Ovary (tissue), 9 donors: ENCODE data around the gene MORN3. TPM values are rescaled to one million over a fixed set of nuclear protein-coding genes. Genes with fewer than 3 reads are reported as not detected.

Source experiments
- DNase-seq, 5 donors: peaks; one replicate each; pipeline ENCODE4 v3.0.0-alpha.2; 2019 to 2020
- H3K27ac ChIP-seq, 2 donors: fragments of 200-600 bp; one replicate each; pipeline versions ENCODE4 v1.5.1 to v1.8.0; 2019 to 2022
- H3K27me3 ChIP-seq: fragments of 200-600 bp; one replicate; pipeline ENCODE4 v1.8.0; 2022
- H3K36me3 ChIP-seq: fragments of 200-600 bp; sonication (generic); one replicate; pipeline ENCODE4 v1.5.1; 2019
- H3K4me1 ChIP-seq: one replicate; pipeline ENCODE4 v1.8.1; 2013; ENCODE audit warnings: mild to moderate bottlenecking, moderate library complexity; ENCODE audit not compliant: insufficient read depth
- H3K4me3 ChIP-seq: fragments of 200-600 bp; sonication (generic); one replicate; pipeline ENCODE4 v1.5.1; 2017
- H3K9me3 ChIP-seq, 2 donors: fragments of 200-600 bp in 1 of 2; sonication (generic) in 1 of 2; one replicate each; pipeline versions ENCODE4 v1.5.1 to v1.8.1; 2013 to 2019; ENCODE audit warnings: mild to moderate bottlenecking in 1 of 2, moderate library complexity in 1 of 2
- CTCF ChIP-seq, 3 donors: fragments of 450-650 bp in 2 of 3; fragments of 200-600 bp in 1 of 3; IDR thresholded peaks; one replicate each; pipeline versions ENCODE4 v1.5.1 to v1.8.0; 2016 to 2022; ENCODE audit warnings: antibody characterized with exemption in 3 of 3, mild to moderate bottlenecking in 1 of 3
- EP300 ChIP-seq: sonication (generic); formaldehyde crosslinking; IDR thresholded peaks from one replicate; pipeline ENCODE4 v1.6.1; 2017; ENCODE audit warnings: antibody characterized with exemption
- POLR2A ChIP-seq: fragments of 450-650 bp; IDR thresholded peaks from one replicate; pipeline ENCODE4 v1.6.1; 2017; ENCODE audit warnings: antibody characterized with exemption, mild to moderate bottlenecking, moderate library complexity
- WGBS, 3 donors: extraction: QIAGEN DNeasy Blood & Tissue Kit in 1 of 3; methylation state at CpG; one replicate each; pipeline versions ENCODE4 v1.1.5 to v1.1.7; 2013 to 2017; 5-methylcytosine and 5-hydroxymethylcytosine counted together
- intact Hi-C, 4 donors: fragments of 100-400 bp; cut with DNase I; formaldehyde crosslinking; loops; one replicate each; pipeline versions ENCODE4 v1.11.0 to v1.15.1; 2022 to 2023
- polyA plus RNA-seq, 2 donors: library from polyadenylated mRNA; stranded (reverse); fragments of 200-250 nt in 1 of 2; fragments of 350-450 nt in 1 of 2; fragmentation: Illumina TruSeq in 1 of 2; extraction: RNeasy Lipid Tissue Mini Kit (QIAGEN cat#74804) in 1 of 2; gene quantifications; one replicate each; pipeline ENCODE4 v1.2.3, GENCODE V29; 2013 to 2014
- total RNA-seq, 7 donors: library from RNA; depleted of rRNA in 2 of 7; stranded (reverse); fragments of >200 nt in 2 of 7; fragmentation: NEBNext Ultra II Directional in 3 of 7; extraction: Animal tissue kit (Norgen Biotek cat#: 25700) in 3 of 7; gene quantifications; one replicate each; pipeline versions ENCODE4 v1.1.0 to v1.2.4, GENCODE V29; 2016 to 2023
- donor health status: DM: no; HTN: no; CAD: no; lungs with moderate emphysema.
- donor health status: DM: no; HTN: no; CAD: no.
- donor health status: Bipolar disorder and iron deficiency.
- donor health status: DM: yes; HTN: yes; CAD: no.
- donor health status: DM: no; HTN: no; CAD: no.
- donor health status: DM: yes; HTN: yes; CAD: no.

The MORN3 gene
- total and polyA plus RNA-seq, 9 donors, result 0.08 to 3.2 (median 0.65) TPM

GRCh38 chr12:121649819-121650353 lies 19.6 kb downstream of the MORN3 start:
- Histone ChIP-seq H3K4me1 (no peaks in the 10 kb centered on the region), H3K4me3 (no peak overlapping the region), H3K36me3 (no peaks in the 10 kb centered on the region), H3K27ac (no peak overlapping the region), H3K27me3 (no peaks in the 10 kb centered on the region), H3K9me3 (no peaks in the 10 kb centered on the region)
- TF ChIP-seq EP300, result no peak
- no peak for DNase-seq
- intact Hi-C loops, result no loop called here
- 90 to 97% (median 94%) methylated on average over 8 of the region's 8 CpGs for WGBS, 3 donors

GRCh38 chr12:121649322-121649721 lies 20.1 kb downstream of the MORN3 start:
- no peak overlapping the region for H3K27ac ChIP-seq
- no peaks in the 10 kb centered on the region for H3K36me3 ChIP-seq
- H3K9me3 ChIP-seq, result no peaks in the 10 kb centered on the region
- no peak for DNase-seq
- no peaks in the 10 kb centered on the region for H3K27me3 ChIP-seq
- no peak for TF ChIP-seq CTCF (IDR thresholded peaks at IDR 0.05)
- no peak for TF ChIP-seq POLR2A
- no peak for TF ChIP-seq EP300
- intact Hi-C loops, result no loop called here
- H3K4me1 ChIP-seq, result no peaks in the 10 kb centered on the region
- no peak overlapping the region for H3K4me3 ChIP-seq
- WGBS, 3 donors, result 86 to 88% (median 87%) methylated on average over 5 of the region's 5 CpGs

GRCh38 chr12:121648458-121649028 lies 20.9 kb downstream of the MORN3 start:
- Histone ChIP-seq H3K9me3 (no peaks in the 10 kb centered on the region), H3K4me3 (no peak overlapping the region), H3K4me1 (no peaks in the 10 kb centered on the region), H3K27me3 (no peaks in the 10 kb centered on the region), H3K27ac (no peak overlapping the region), H3K36me3 (no peaks in the 10 kb centered on the region)
- TF ChIP-seq EP300, result no peak
- no peak for TF ChIP-seq CTCF (IDR thresholded peaks at IDR 0.05)
- TF ChIP-seq POLR2A, result no peak
- no peak for DNase-seq
- WGBS, 3 donors, result 89 to 94% (median 92%) methylated on average over 11 of the region's 11 CpGs
- intact Hi-C loops, result no loop called here

- TF ChIP-seq POLR2A (no peak), EP300 (no peak), CTCF (IDR thresholded peaks at IDR 0.05) (no peak)
- Histone ChIP-seq H3K36me3 (no peaks in the 10 kb centered on the region), H3K27ac (no peak overlapping the region), H3K4me3 (no peak overlapping the region), H3K27me3 (no peaks in the 10 kb centered on the region), H3K4me1 (no peaks in the 10 kb centered on the region), H3K9me3 (no peaks in the 10 kb centered on the region)
- DNase-seq, result no peak
- intact Hi-C loops, result no loop called here
- 90 to 92% (median 91%) methylated on average over 18 of the region's 18 CpGs for WGBS, 3 donors
These were observed 28.2 kb downstream of the MORN3 start for GRCh38 chr12:121641343-121641630.

GRCh38 chr12:121638298-121639202 lies 30.9 kb downstream of the MORN3 start:
- intact Hi-C loops, result no loop called here
- Histone ChIP-seq H3K27ac (no peak overlapping the region), H3K36me3 (no peaks in the 10 kb centered on the region), H3K27me3 (no peaks in the 10 kb centered on the region), H3K9me3 (no peaks in the 10 kb centered on the region), H3K4me1 (no peaks in the 10 kb centered on the region), H3K4me3 (no peak overlapping the region)
- WGBS, 3 donors, result 91 to 95% (median 95%) methylated on average over 12 to 14 of the region's 14 CpGs
- no peak for DNase-seq
- TF ChIP-seq POLR2A, result no peak
- TF ChIP-seq EP300, result no peak
- TF ChIP-seq CTCF (IDR thresholded peaks at IDR 0.05), result no peak
